Activated CD8-positive, alpha-beta T cell treated with anti-CD3 and anti-CD28 coated beads, Interleukin-2, amount 10 ng/mL, durations not matched to agents 7 days and 5 days (primary cell): ENCODE measurements around the gene BIN1. TPM values are rescaled to one million over a fixed set of nuclear protein-coding genes. Genes with fewer than 3 reads are reported as not detected.

ENCODE experiments used
- ATAC-seq: fragments of 150-1000 bp; cut with Tn5 transposase; one replicate; pipeline ENCODE4 v1.10.0; 2021; ENCODE audit warnings: moderate library complexity
- CTCF ChIA-PET: fragments of 350-600 bp; sonication (Branson Sonifier 250); formaldehyde crosslinking; loops from one replicate; lab custom pipeline; 2021; ENCODE audit warnings: antibody characterized with exemption; lab: Charles Lee
- POLR2A ChIA-PET: fragments of 350-600 bp; sonication (Branson Sonifier 250); formaldehyde crosslinking; loops from one replicate; lab custom pipeline; 2021; ENCODE audit warnings: antibody characterized with exemption; lab: Charles Lee
- DNase-seq: peaks from one replicate; pipeline ENCODE4 v3.0.0-alpha.2; 2020
- H3K27ac Mint-ChIP-seq: one replicate; pipeline ENCODE4 v1.8.0; 2021; ENCODE audit warnings: mild to moderate bottlenecking, mixed read lengths
- H3K27me3 Mint-ChIP-seq: one replicate; pipeline ENCODE4 v1.8.0; 2021; ENCODE audit warnings: low read depth, mixed read lengths
- H3K36me3 Mint-ChIP-seq: one replicate; pipeline ENCODE4 v1.8.0; 2021; ENCODE audit warnings: low read depth, mixed read lengths
- H3K4me1 Mint-ChIP-seq: one replicate; pipeline ENCODE4 v1.8.0; 2021; ENCODE audit warnings: low read depth, mixed read lengths
- H3K4me3 Mint-ChIP-seq: one replicate; pipeline ENCODE4 v1.8.0; 2021; ENCODE audit warnings: mild to moderate bottlenecking, mixed read lengths
- H3K9me3 Mint-ChIP-seq: one replicate; pipeline ENCODE4 v1.8.0; 2022; ENCODE audit warnings: mixed read lengths; ENCODE audit not compliant: insufficient read depth
- total RNA-seq, 2 experiments: library from RNA; stranded (reverse); gene quantifications; one replicate each; pipeline ENCODE4 v1.2.3, GENCODE V29; 2021

BIN1 gene
- total RNA-seq, 2 experiments from 2014 or later: 125 to 127 TPM

DNA sequence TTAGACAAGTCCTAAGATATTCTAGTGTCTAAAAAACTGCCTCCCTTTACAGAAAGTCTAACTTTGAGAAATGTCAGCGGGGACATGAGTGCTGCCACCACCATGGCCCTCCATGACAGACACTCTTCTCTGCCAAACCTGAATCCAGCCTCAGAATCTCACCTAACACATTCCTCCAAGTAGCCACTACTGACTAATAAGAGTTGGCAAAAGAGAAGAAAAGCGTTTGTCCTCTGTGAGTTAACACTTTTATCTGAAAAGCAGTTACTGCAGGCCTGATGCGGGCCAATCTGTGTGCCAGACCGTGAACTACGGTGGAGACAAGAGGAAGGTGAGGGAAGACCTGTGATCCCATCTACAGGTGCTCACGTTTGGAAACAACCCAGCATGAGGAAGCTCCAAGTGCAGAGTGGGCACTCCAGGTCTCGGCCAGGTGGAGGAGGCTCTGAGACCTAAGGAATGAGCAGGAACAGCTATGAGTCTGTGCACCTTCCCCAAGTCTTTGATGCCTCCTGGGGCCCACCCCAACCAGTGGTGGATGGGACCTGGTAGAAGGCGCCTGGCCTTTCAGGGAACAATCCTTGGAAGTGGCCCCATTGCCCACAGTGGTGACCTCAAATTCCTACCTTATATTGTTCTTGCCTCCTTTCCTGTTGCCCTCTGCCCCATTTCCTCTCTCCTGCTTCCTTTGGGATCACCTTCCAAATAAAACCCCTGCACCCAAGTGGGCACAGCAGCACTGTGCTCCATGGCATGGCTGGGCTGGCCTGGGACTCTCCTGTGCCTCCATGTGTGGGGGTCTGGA lies 91.6 kb downstream of the BIN1 start:
- no peak for ATAC-seq
- Mint-ChIP-seq H3K27ac (no peak overlapping the region), H3K9me3 (no peaks in the 10 kb centered on the region), H3K4me1 (no peaks in the 10 kb centered on the region), H3K36me3 (no peaks in the 10 kb centered on the region), H3K4me3 (no peak overlapping the region), H3K27me3 (peaks cover 36% of the 10 kb centered on the region)
- ChIA-PET CTCF (no interaction called here), POLR2A (no interaction called here)
- DNase-seq: no peak

DNA sequence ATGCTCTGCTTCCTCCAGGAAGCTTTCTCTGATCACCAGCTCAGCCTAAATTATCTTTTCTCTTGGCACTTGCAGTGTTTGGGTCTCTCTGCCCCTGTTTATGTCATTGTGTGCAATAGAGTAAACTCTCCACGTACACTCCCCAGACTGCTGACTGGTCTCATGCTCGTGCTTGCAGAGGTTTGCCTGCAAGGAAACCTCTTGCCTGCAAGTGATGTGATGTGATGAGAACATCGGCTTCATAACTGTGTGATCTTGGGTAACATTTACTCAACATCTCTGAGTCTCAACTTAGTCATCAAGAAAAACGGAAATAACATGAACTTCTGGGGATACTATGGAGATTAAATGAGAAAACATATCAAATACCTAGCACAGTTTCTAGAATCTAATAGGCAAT lies 92.3 kb downstream of the BIN1 start:
- no peaks in the 10 kb centered on the region for H3K4me1 Mint-ChIP-seq
- ChIA-PET CTCF (no interaction called here), POLR2A (no interaction called here)
- peaks cover 39% of the 10 kb centered on the region for H3K27me3 Mint-ChIP-seq
- ATAC-seq: no peak
- H3K9me3 Mint-ChIP-seq: no peaks in the 10 kb centered on the region
- no peak for DNase-seq
- H3K27ac Mint-ChIP-seq: no peak overlapping the region
- H3K36me3 Mint-ChIP-seq: no peaks in the 10 kb centered on the region
- H3K4me3 Mint-ChIP-seq: no peak overlapping the region

DNA sequence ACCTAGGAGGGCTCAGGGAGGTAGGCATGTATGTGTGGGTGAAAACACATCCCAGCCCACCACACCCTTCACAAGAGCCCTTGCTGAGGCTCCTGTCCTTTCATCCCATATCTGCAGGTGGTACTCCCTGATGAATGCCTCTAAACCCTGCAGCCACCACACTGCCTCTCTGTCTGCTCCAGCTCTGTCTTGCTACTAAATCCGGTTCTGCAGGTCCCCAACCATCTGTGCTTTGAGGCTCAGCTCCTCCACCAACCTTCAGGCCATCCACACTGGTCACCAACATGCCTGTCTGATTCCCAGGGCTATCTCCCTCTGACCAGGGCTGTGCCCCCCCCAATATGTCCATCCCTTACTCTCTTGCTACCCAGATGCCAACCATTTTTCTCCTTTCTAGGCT lies 92.7 kb downstream of the BIN1 start:
- Mint-ChIP-seq H3K4me1 (no peaks in the 10 kb centered on the region), H3K27ac (no peak overlapping the region), H3K36me3 (no peaks in the 10 kb centered on the region), H3K9me3 (no peaks in the 10 kb centered on the region), H3K27me3 (peaks cover 37% of the 10 kb centered on the region), H3K4me3 (no peak overlapping the region)
- DNase-seq (no peak), ATAC-seq (no peak)
- CTCF ChIA-PET: no interaction called here
- POLR2A ChIA-PET: no interaction called here

DNA sequence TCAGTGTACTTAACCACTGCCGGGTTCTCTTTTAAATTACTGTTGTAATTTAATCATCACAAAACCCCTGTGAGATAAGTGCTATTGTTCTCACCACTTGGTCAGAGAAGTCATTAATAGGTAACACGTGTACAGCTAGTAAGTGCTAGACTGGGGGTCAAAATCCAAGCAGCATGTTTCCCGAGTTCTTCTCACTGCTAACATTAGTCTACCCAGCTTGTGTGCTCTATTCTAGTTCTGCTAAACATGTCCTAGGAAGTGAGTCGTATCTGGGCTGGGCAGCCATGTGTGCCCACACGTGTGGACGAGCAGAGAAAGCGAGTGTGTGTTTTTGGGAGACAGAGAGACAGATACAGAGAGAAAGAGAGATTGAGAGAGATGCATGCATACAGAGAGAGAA lies 94.1 kb downstream of the BIN1 start:
- H3K27me3 Mint-ChIP-seq: peaks cover 39% of the 10 kb centered on the region
- CTCF ChIA-PET: no interaction called here

DNA sequence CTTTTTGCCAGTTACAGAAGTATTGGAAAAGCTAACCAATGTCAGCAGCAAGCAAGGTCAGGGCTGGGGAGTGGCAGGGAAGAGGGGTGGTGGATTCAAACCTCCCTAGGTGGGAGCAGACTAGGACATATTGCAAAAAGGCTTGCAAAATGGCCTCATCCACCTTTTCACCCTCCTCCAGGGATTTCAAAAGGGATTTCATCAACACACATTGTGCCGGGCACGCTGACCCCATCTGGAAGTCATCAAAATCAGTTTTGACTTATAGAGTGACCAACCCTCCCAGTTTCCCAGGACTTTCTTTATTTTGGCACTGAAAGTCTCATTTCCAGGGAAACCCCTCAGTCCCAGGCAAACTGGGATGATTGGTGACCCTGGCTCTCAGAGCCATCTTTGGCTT lies 94.7 kb downstream of the BIN1 start:
- DNase-seq (no peak), ATAC-seq (no peak)
- ChIA-PET POLR2A (no interaction called here), CTCF (no interaction called here)
- H3K4me3 Mint-ChIP-seq: no peak overlapping the region
- peaks cover 38% of the 10 kb centered on the region for H3K27me3 Mint-ChIP-seq
- no peak overlapping the region for H3K27ac Mint-ChIP-seq
- H3K36me3 Mint-ChIP-seq: no peaks in the 10 kb centered on the region
- no peaks in the 10 kb centered on the region for H3K9me3 Mint-ChIP-seq
- no peaks in the 10 kb centered on the region for H3K4me1 Mint-ChIP-seq

More for the DNA sequence above, 94.1 kb downstream of the BIN1 start:
- no peaks in the 10 kb centered on the region for H3K4me1 Mint-ChIP-seq
- H3K36me3 Mint-ChIP-seq: no peaks in the 10 kb centered on the region
- H3K27ac Mint-ChIP-seq: no peak overlapping the region
- DNase-seq (no peak), ATAC-seq (no peak)
- H3K4me3 Mint-ChIP-seq: no peak overlapping the region
- H3K9me3 Mint-ChIP-seq: no peaks in the 10 kb centered on the region
- POLR2A ChIA-PET: no interaction called here

DNA sequence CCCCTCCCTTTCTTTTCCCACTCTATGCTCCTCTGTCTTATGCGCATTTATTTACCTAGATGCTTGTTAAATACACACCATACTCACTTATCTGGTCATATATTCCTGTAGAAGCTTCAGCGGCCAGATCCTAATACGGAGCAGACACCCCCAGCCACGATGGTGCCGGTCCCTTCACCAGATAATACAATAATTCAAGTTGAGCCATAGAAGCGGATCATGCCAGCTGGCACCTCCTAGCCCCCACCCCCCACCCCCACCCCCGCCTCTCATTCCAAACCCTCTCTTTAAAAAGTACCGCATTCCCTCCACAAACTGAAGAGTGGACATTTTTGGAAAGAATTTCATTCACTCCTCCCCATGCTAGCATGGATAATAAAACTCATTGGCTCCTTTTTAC lies 95.2 kb downstream of the BIN1 start:
- Mint-ChIP-seq H3K4me3 (no peak overlapping the region), H3K27ac (no peak overlapping the region), H3K9me3 (no peaks in the 10 kb centered on the region), H3K27me3 (peaks cover 39% of the 10 kb centered on the region), H3K4me1 (no peaks in the 10 kb centered on the region), H3K36me3 (no peaks in the 10 kb centered on the region)
- POLR2A ChIA-PET: no interaction called here
- ATAC-seq: no peak
- CTCF ChIA-PET: no interaction called here
- DNase-seq: no peak

DNA sequence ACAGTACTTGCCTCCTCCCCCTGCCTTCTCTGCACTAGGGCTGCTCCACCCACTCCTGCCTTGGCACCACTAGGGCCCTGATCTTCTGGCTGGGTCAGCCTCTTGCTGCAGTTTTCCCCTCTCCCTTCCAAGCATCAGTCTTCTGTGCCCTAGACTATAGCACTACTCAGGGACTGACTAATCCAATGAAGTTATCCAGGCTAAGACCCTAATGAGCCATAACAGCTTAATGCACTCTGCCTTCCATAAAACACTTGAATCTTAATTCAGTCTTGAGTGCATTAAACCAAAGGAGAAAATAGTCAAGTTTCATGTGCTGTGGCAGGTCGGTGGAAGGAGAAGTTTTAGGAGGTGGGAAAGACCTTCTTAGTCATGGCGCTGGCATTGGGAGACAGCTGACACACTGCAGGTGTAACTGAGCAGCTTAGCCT lies 95.7 kb downstream of the BIN1 start:
- Mint-ChIP-seq H3K27ac (no peak overlapping the region), H3K27me3 (peaks cover 39% of the 10 kb centered on the region), H3K4me3 (no peak overlapping the region), H3K36me3 (no peaks in the 10 kb centered on the region), H3K9me3 (no peaks in the 10 kb centered on the region), H3K4me1 (no peaks in the 10 kb centered on the region)
- ChIA-PET POLR2A (no interaction called here), CTCF (no interaction called here)
- DNase-seq (no peak), ATAC-seq (no peak)

DNA sequence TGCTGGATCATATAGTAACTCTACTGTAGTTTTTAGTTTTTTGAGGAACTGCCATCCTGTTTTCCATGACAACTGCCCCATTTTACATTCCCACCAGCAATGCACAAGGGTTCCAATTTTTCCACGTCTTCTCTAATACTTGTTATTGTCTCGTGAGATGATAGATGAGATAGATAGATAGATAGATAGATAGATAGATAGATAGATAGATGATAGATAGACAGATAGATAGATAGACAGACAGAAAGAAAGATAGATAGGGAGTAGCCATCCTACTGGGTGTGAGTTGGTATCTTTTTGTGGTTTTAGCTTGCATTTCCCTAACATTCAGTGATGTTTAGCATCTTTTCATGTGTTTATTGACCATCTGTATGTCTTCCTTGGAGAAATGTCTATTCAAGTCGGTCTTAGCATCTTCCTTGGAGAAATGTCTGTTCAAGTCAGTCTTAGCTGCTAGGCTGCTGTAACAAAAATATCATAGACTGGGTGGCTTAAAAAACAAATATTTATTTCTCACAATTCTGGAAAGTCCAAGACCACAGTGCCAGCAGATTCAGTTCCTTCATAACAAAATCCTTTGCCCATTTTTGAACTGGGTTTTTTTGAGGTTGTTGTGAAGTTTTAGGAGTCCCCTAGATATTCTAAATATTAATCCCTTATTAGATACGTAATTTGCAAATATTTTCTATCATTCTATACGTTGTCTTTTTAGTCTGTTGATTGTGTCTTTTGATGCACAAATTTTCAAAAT lies 98.5 kb downstream of the BIN1 start:
- Mint-ChIP-seq H3K27ac (no peak overlapping the region), H3K36me3 (no peaks in the 10 kb centered on the region), H3K4me3 (no peak overlapping the region), H3K27me3 (peaks cover 33% of the 10 kb centered on the region), H3K4me1 (no peaks in the 10 kb centered on the region), H3K9me3 (no peaks in the 10 kb centered on the region)
- ChIA-PET CTCF (interaction anchor here (0.7 kb wide), 1 partner anchor 37 kb away, joined by 3 read pairs; no protein-coding TSS in a partner anchor), POLR2A (no interaction called here)
- ATAC-seq (no peak), DNase-seq (no peak)

DNA sequence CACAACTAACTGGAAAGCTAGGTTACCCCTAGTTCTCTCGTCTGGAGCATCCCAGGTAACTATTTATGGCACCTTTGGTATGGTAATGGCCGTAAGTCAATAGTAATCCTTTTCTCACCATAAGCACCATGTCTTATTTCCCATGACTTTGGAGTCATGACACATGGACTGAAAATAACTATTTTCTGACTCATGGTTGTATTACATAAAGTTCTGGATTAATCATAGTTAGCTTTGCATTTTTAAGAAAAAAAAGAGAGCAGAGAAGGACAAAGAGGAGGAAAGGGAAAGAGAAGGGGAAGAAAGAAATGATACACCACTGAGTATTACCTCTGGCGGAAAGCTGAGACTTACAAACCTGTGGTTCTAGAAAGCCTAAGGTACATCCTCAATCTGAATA lies 99.3 kb downstream of the BIN1 start:
- CTCF ChIA-PET: no interaction called here
- Mint-ChIP-seq H3K27me3 (peaks cover 31% of the 10 kb centered on the region), H3K9me3 (no peaks in the 10 kb centered on the region), H3K4me3 (no peak overlapping the region), H3K27ac (no peak overlapping the region), H3K4me1 (no peaks in the 10 kb centered on the region), H3K36me3 (no peaks in the 10 kb centered on the region)
- POLR2A ChIA-PET: no interaction called here
- ATAC-seq: no peak
- no peak for DNase-seq

DNA sequence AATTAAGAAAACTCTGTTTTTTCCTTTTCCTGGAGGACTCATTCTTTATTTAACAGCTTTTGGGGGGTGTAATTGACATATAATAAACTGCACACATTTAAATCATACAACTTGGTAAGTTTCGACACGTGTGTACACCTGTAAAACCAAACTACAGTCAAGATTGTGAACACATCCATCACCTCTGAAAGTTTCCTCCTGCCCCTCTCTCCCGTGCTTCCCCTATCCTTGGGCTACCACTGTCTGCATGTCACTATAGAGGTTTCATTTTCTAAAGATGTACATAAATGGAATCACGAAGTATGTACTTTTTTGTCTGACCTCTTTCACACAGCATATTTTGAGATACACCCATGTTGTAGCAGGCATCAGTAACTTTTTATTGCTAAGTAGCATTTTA lies 100.0 kb downstream of the BIN1 start:
- no peaks in the 10 kb centered on the region for H3K36me3 Mint-ChIP-seq
- peaks cover 33% of the 10 kb centered on the region for H3K27me3 Mint-ChIP-seq

DNA sequence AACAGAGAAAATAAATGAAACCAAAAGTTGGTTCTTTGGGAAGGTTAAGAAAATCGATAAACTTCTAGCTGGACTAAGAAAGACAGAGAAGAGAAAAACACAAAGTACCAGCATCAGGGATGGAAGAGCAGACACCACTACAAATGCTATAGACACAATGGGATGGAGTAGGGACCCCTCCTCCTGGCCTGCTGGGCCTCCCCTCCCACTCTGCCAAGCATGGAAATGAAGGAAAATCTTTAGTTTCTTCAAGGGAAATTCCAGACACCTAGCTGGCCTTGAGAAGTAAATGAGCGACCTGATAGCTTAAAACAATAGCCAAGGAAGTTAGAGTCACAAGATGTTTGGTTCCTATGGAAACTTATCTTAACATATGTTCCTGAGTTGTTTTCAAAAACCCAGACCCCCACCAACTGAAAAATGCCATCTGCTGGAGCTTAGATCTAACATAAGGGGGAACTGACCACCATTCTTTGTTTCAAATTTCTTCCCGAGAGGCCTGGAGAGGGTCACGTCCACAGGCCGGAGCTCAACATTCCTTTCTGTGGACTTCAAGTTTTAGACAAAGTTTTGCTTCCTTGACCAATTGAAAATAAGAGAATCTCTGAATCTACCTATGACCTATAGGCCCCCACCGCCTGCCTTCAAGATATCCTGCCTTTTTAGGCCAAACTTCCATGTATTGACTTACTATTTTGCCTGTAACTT lies 101.9 kb downstream of the BIN1 start:
- ChIA-PET CTCF (interaction anchor here (1.4 kb wide), 1 partner anchor 33 kb away, joined by 4 read pairs; no protein-coding TSS in a partner anchor), POLR2A (no interaction called here)
- DNase-seq (no peak), ATAC-seq (no peak)
- no peaks in the 10 kb centered on the region for H3K36me3 Mint-ChIP-seq
- peaks cover 23% of the 10 kb centered on the region for H3K27me3 Mint-ChIP-seq
- H3K4me3 Mint-ChIP-seq: no peak overlapping the region
- H3K4me1 Mint-ChIP-seq: no peaks in the 10 kb centered on the region
- no peak overlapping the region for H3K27ac Mint-ChIP-seq
- H3K9me3 Mint-ChIP-seq: no peaks in the 10 kb centered on the region

More for the DNA sequence above, 100.0 kb downstream of the BIN1 start:
- ATAC-seq (no peak), DNase-seq (no peak)
- ChIA-PET POLR2A (no interaction called here), CTCF (no interaction called here)
- no peak overlapping the region for H3K27ac Mint-ChIP-seq
- H3K4me1 Mint-ChIP-seq: no peaks in the 10 kb centered on the region
- no peak overlapping the region for H3K4me3 Mint-ChIP-seq
- H3K9me3 Mint-ChIP-seq: no peaks in the 10 kb centered on the region
